ENCODE measurements around the gene DGLUCY. TPM values are rescaled to one million over a fixed set of nuclear protein-coding genes. Genes with fewer than 3 reads are reported as not detected.
"Not testable (repeated sequence)": the region's sequence is repeated elsewhere in the genome, so short reads cannot be mapped to it uniquely, and the experiment has no call there.

The DGLUCY gene
- total RNA-seq, 1 experiment from 2014 or later, result 67.0 TPM

GRCh38 chr14:91265404-91265803 is 151.5 kb downstream of the DGLUCY start:
- Histone ChIP-seq H3K4me1 (ENCODE audit: control insufficient read depth in 1 of 2, insufficient read depth in 2 of 2, low read length in 2 of 2) (no peaks in the 10 kb centered on the region), H3K79me2 (ENCODE audit: insufficient read depth, low read length) (no peaks in the 10 kb centered on the region), H2AFZ (ENCODE audit: low read depth, low read length, poor library complexity, severe bottlenecking) (no peak overlapping the region), H3K36me3 (ENCODE audit: control insufficient read depth in 1 of 2, insufficient read depth in 2 of 2, low read length in 2 of 2) (no peaks in the 10 kb centered on the region), H3K9me2 (ENCODE audit: insufficient read depth) (no peaks in the 10 kb centered on the region), H4K20me1 (ENCODE audit: insufficient read depth) (no peaks in the 10 kb centered on the region), H3K27me3 (ENCODE audit: insufficient read depth, low read length) (no peaks in the 10 kb centered on the region), H3K4me2 (ENCODE audit: low read length) (no peak overlapping the region), H3K9me3 (ENCODE audit: control insufficient read depth in 1 of 2, insufficient read depth in 1 of 2, low read depth in 1 of 2, low read length in 2 of 2) (no peaks in the 10 kb centered on the region), H3K27ac (ENCODE audit: low read depth, low read length) (no peak overlapping the region), H3K9ac (ENCODE audit: low read length) (no peak overlapping the region), H3K4me3 (replicated peaks in 1 of 2; ENCODE audit: low read depth in 1 of 2, low read length in 2 of 2) (no peak overlapping the region)
- no peak for ATAC-seq
- ChIA-PET POLR2A (no interaction called here), CTCF (no interaction called here), RAD21 (ENCODE audit: low non-redundant PET in 1 of 2, low total read pairs in 2 of 2, uncharacterized antibody in 2 of 2, unreplicated experiment in 2 of 2) (no interaction called here)
- DNase-seq (ENCODE audit: low read depth, low spot score), result no peak
- BruUV-seq (replicated peaks), result no TSS peak
- intact Hi-C loops (cut with micrococcal nuclease), result no loop called here
- TF ChIP-seq POLR2AphosphoS5 (IDR thresholded peaks at IDR 0.05; ENCODE audit: low read depth, low read length) (no peak), SIN3A (IDR thresholded peaks at IDR 0.05; ENCODE audit: low read depth) (no peak), CTCF (IDR thresholded peaks at IDR 0.05 in 2 of 3, conservative IDR thresholded peaks at IDR 0.05 in 1 of 3; ENCODE audit: borderline replicate concordance in 1 of 3, insufficient read depth in 1 of 3, low read depth in 2 of 3, low read length in 2 of 3) (no peak), EZH2 (IDR thresholded peaks at IDR 0.05) (no peak), ATF3 (IDR thresholded peaks at IDR 0.05) (no peak), SRF (IDR thresholded peaks at IDR 0.05; ENCODE audit: low read depth) (no peak), ZBTB33 (IDR thresholded peaks at IDR 0.05; ENCODE audit: extremely low read depth, insufficient replicate concordance, low read length) (no peak)

- POLR2A ChIA-PET; ATAC-seq; DNase-seq (ENCODE audit: low read depth, low spot score); H3K9me3 ChIP-seq (ENCODE audit: control insufficient read depth in 1 of 2, insufficient read depth in 1 of 2, low read depth in 1 of 2, low read length in 2 of 2); CTCF ChIA-PET; H3K36me3 ChIP-seq (ENCODE audit: control insufficient read depth in 1 of 2, insufficient read depth in 2 of 2, low read length in 2 of 2); H3K79me2 ChIP-seq (ENCODE audit: insufficient read depth, low read length); H3K9me2 ChIP-seq (ENCODE audit: insufficient read depth); H3K27me3 ChIP-seq (ENCODE audit: insufficient read depth, low read length); H3K27ac ChIP-seq (ENCODE audit: low read depth, low read length); H3K4me1 ChIP-seq (ENCODE audit: control insufficient read depth in 1 of 2, insufficient read depth in 2 of 2, low read length in 2 of 2); H2AFZ ChIP-seq (ENCODE audit: low read depth, low read length, poor library complexity, severe bottlenecking); H3K9ac ChIP-seq (ENCODE audit: low read length); BruUV-seq (replicated peaks); intact Hi-C loops (cut with micrococcal nuclease); H4K20me1 ChIP-seq (ENCODE audit: insufficient read depth); H3K4me2 ChIP-seq (ENCODE audit: low read length); RAD21 ChIA-PET (ENCODE audit: low non-redundant PET in 1 of 2, low total read pairs in 2 of 2, uncharacterized antibody in 2 of 2, unreplicated experiment in 2 of 2); H3K4me3 ChIP-seq (replicated peaks in 1 of 2; ENCODE audit: low read depth in 1 of 2, low read length in 2 of 2): not testable (repeated sequence)
Observed at GRCh38 chr14:91266276-91266675, 152.4 kb downstream of the DGLUCY start.
